ENCODE measurements around the gene GUCA1A. TPM values are rescaled to one million over a fixed set of nuclear protein-coding genes. Genes with fewer than 3 reads are reported as not detected.

GUCA1A gene
- total and polyA plus RNA-seq, 2 of the 4 experiments (the other 2 are of a cell fraction) = 0.18 to 0.32 TPM

GRCh38 chr6:42185597-42185996 is 12.4 kb downstream of the GUCA1A start:
- no TSS peak for BruUV-seq (replicated peaks)

More at GRCh38 chr6:42185597-42185996, 12.4 kb downstream of the GUCA1A start:
- Histone ChIP-seq H3K36me3 (ENCODE audit: control insufficient read depth, insufficient read depth, low read length) (no peaks in the 10 kb centered on the region), H3K9me1 (ENCODE audit: insufficient read depth, low read length) (no peaks in the 10 kb centered on the region), H3K18ac (ENCODE audit: low read depth, low read length) (no peak overlapping the region), H2BK5ac (ENCODE audit: low read depth, low read length, poor library complexity, severe bottlenecking) (no peak overlapping the region), H3K4me2 (ENCODE audit: low read depth, low read length) (no peak overlapping the region), H3K9me3 (ENCODE audit: control insufficient read depth, insufficient read depth, low read length) (no peaks in the 10 kb centered on the region), H3K27ac (ENCODE audit: insufficient read depth, low read length) (no peak overlapping the region), H4K91ac (ENCODE audit: insufficient read depth, low read depth, low read length) (no peak overlapping the region), H3K4ac (ENCODE audit: low read depth, low read length) (no peak overlapping the region), H3K14ac (replicated peaks; ENCODE audit: low read depth, low read length) (no peak overlapping the region), H3K9ac (ENCODE audit: low read depth, low read length) (no peak overlapping the region), H4K5ac (ENCODE audit: low read depth, low read length) (no peak overlapping the region; the same call in 1 of the 2 replicates), H3K4me1 (ENCODE audit: control insufficient read depth, insufficient read depth, low read length) (peaks cover 4% of the 10 kb centered on the region; the same call in 1 of the 2 replicates), H3K23ac (ENCODE audit: low read depth, low read length) (no peak overlapping the region), H2AFZ (replicated peaks; ENCODE audit: low read length, poor library complexity) (no peak overlapping the region), H2AK5ac (ENCODE audit: low read depth, low read length) (no peak overlapping the region), H3K4me3 (ENCODE audit: insufficient read depth, low read depth, low read length) (no peak overlapping the region), H3K56ac (ENCODE audit: extremely low read depth, insufficient read depth, low read length) (no peak overlapping the region), H3K27me3 (ENCODE audit: control insufficient read depth, insufficient read depth, low read length) (no peaks in the 10 kb centered on the region; the same call in 1 of the 2 replicates), H4K20me1 (ENCODE audit: insufficient read depth, low read length) (no peaks in the 10 kb centered on the region), H3K79me1 (ENCODE audit: low read depth in 1 of 2, low read length in 2 of 2) (no peaks in the 10 kb centered on the region), H2AK9ac (replicated peaks; ENCODE audit: low read depth, low read length, poor library complexity) (no peak overlapping the region), H2BK120ac (ENCODE audit: low read depth, low read length) (no peak overlapping the region), H2BK20ac (ENCODE audit: low read depth, low read length) (no peak overlapping the region), H2BK15ac (ENCODE audit: low read depth, low read length) (no peak overlapping the region), H4K8ac (ENCODE audit: low read depth in 2 of 2, low read length in 2 of 2) (no peak overlapping the region)
- intact Hi-C loops (cut with micrococcal nuclease) (no loop called here), dilution Hi-C loops (cut with HindIII; ENCODE audit: low sequenced_read_pairs, unreplicated experiment) (no loop called here), in situ Hi-C loops (cut with MboI; ENCODE audit: low sequenced_read_pairs) (no loop called here)
- ChIA-PET POLR2A (ENCODE audit: unreplicated experiment) (no interaction called here), CTCF (no interaction called here)
- no CpG with 5 or more reads among the region's 10 CpGs for WGBS, 2 experiments (ENCODE audit: extremely low coverage in 2 of 2, insufficient read length in 1 of 2)
- TF ChIP-seq MAZ (IDR thresholded peaks at IDR 0.05; ENCODE audit: borderline replicate concordance, low read depth, low read length) = no peak
- no peak for TF ChIP-seq SMC3 (IDR thresholded peaks at IDR 0.05; ENCODE audit: low read depth, low read length)
- TF ChIP-seq CEBPB (IDR thresholded peaks at IDR 0.05; ENCODE audit: low read depth, low read length) = no peak
- no peak for TF ChIP-seq RFX5 (IDR thresholded peaks at IDR 0.05; ENCODE audit: low read depth, low read length)
- TF ChIP-seq USF2 (IDR thresholded peaks at IDR 0.05; ENCODE audit: low read depth, low read length) = no peak
- no peak for TF ChIP-seq CHD1 (IDR thresholded peaks at IDR 0.05; ENCODE audit: low read depth, low read length)
- TF ChIP-seq POLR2A (IDR thresholded peaks at IDR 0.05; ENCODE audit: low read depth, low read length) = no peak
- no peak for TF ChIP-seq RAD21 (IDR thresholded peaks at IDR 0.05; ENCODE audit: low read length)
- no peak for TF ChIP-seq FOS (IDR thresholded peaks at IDR 0.05; ENCODE audit: low read depth, low read length)
- no peak for TF ChIP-seq ELK1 (IDR thresholded peaks at IDR 0.05; ENCODE audit: borderline replicate concordance, low read depth, low read length)
- TF ChIP-seq MAFK (IDR thresholded peaks at IDR 0.05; ENCODE audit: low read depth, low read length) = no peak
- TF ChIP-seq RCOR1 (IDR thresholded peaks at IDR 0.05; ENCODE audit: insufficient replicate concordance, low read length) = no peak
- no peak for TF ChIP-seq CTCF (conservative IDR thresholded peaks at IDR 0.05; ENCODE audit: low read depth, low read length)
- TF ChIP-seq MXI1 (IDR thresholded peaks at IDR 0.05; ENCODE audit: borderline replicate concordance, low read depth, low read length) = no peak
- no peak for TF ChIP-seq BHLHE40 (IDR thresholded peaks at IDR 0.05; ENCODE audit: low read depth, low read length)
- TF ChIP-seq NFE2L2 (IDR thresholded peaks at IDR 0.05; ENCODE audit: low read depth, low read length) = no peak
- ATAC-seq (ENCODE audit: low read depth) (no peak; the same call in 1 of the 2 replicates), DNase-seq (no peak)

All from IMR-90 (cell line).